Brain microvascular endothelial cell (primary cell): ENCODE measurements around the gene EVC.

Source experiments
- DNase-seq: peaks from one replicate; pipeline ENCODE4 v3.0.0-alpha.2; 2020
- H3K27ac ChIP-seq: fragments of 250-450 bp; sonication (Bioruptor Pico); 2 replicates; pipeline ENCODE4 v1.5.1; 2020; ENCODE audit warnings: mild to moderate bottlenecking, moderate library complexity
- H3K27me3 ChIP-seq: fragments of 250-450 bp; sonication (Bioruptor Pico); replicated peaks from 2 replicates; pipeline ENCODE4 v1.5.1; 2020; ENCODE audit warnings: mild to moderate bottlenecking
- H3K36me3 ChIP-seq: fragments of 250-450 bp; sonication (Bioruptor Pico); replicated peaks from 2 replicates; pipeline ENCODE4 v1.5.1; 2020; ENCODE audit warnings: mild to moderate bottlenecking
- H3K4me3 ChIP-seq: 2 replicates; pipeline ENCODE4 v1.5.1; 2011; ENCODE audit warnings: low read depth, mild to moderate bottlenecking, control low read depth, low read length, moderate library complexity
- in situ Hi-C: cut with HindIII; loops from 2 replicates; pipeline ENCODE4 v1.10.0; 2017; ENCODE audit warnings: low sequenced_read_pairs, low pct_ligation_motif_present
- TF ChIP-seq, protein P1 (sequence below): IDR thresholded peaks from 2 replicates; pipeline ENCODE4 v1.5.1; 2011; ENCODE audit warnings: low read depth, mild to moderate bottlenecking, moderate library complexity, low read length, control low read depth, inconsistent platforms; ENCODE audit errors: missing control alignments

Gene EVC

DNA sequence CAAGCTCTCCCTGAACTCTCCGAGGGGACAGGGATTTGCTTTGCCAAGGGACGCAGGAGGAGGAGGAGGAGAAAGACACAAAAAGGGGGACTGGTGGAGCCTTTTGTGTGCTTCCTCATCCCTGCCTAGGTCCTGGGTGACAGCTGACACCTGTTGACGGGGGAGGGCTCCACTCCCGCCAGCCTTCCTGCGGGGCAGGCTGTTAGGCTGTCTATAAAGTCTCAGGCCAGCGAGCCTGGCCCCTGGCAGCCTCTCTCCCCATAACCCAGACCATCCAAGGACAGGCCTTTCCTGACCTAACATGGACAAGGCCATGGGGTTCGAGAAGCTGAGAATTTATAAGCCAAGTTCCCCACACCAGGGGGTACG is 1.8 kb upstream of the EVC start:
- TF ChIP-seq, protein P1, sequence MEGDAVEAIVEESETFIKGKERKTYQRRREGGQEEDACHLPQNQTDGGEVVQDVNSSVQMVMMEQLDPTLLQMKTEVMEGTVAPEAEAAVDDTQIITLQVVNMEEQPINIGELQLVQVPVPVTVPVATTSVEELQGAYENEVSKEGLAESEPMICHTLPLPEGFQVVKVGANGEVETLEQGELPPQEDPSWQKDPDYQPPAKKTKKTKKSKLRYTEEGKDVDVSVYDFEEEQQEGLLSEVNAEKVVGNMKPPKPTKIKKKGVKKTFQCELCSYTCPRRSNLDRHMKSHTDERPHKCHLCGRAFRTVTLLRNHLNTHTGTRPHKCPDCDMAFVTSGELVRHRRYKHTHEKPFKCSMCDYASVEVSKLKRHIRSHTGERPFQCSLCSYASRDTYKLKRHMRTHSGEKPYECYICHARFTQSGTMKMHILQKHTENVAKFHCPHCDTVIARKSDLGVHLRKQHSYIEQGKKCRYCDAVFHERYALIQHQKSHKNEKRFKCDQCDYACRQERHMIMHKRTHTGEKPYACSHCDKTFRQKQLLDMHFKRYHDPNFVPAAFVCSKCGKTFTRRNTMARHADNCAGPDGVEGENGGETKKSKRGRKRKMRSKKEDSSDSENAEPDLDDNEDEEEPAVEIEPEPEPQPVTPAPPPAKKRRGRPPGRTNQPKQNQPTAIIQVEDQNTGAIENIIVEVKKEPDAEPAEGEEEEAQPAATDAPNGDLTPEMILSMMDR: no peak
- H3K27ac ChIP-seq: no peak overlapping the region
- H3K27me3 ChIP-seq: no peaks in the 10 kb centered on the region
- H3K36me3 ChIP-seq: peaks cover 4% of the 10 kb centered on the region
- in situ Hi-C loops: no loop called here
- DNase-seq: no peak
- no peak overlapping the region for H3K4me3 ChIP-seq

DNA sequence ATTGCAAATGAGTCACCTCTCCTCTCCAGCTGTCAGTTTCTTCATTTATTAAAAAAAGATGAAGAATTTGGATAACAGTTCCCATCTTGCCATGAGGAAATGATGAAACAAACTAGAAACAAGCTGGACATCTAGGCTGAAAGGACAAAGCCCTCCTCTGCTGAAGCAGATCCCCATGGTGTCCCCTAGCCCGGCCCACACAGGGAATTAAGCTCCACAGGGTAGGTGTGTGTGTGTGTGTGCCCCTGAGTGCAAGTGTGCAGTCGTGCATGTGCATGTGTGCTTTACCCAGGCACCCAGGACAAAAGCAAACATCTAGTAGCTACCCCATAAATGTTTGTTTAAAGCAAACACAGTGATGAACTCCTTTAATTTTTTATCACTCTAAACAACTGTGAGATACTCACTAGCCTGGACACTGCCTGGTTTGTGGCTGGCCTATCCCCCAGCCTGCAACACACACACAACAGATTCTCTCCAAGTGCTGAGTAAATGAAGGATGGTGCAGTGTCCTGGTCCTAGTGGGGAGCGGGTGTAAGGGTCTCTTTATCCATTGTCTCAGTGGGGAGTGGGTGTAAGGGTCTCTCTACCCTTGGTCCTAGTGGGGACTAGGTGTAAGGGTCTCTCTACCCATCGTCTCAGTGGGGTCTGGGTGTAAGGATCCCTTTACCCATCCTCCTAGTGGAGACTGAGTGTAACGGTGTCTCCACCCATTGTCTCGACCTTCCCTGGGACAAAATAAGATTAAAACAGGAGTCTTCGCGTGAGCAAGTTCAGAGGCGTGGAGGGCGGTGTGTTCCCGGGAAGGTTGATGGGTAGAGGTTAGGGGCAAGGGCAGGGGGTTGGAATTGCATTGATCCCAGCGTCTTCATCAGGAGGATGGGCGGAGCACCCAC is 688 bp upstream of the EVC start:
- TF ChIP-seq, protein P1: peak; percentile 72
- no peaks in the 10 kb centered on the region for H3K27me3 ChIP-seq
- in situ Hi-C loops: no loop called here
- H3K4me3 ChIP-seq: peak overlapping the region; percentile 77
- peaks cover 5% of the 10 kb centered on the region for H3K36me3 ChIP-seq
- DNase-seq: peak; percentile 14
- peak overlapping the region; percentile 90 for H3K27ac ChIP-seq

DNA sequence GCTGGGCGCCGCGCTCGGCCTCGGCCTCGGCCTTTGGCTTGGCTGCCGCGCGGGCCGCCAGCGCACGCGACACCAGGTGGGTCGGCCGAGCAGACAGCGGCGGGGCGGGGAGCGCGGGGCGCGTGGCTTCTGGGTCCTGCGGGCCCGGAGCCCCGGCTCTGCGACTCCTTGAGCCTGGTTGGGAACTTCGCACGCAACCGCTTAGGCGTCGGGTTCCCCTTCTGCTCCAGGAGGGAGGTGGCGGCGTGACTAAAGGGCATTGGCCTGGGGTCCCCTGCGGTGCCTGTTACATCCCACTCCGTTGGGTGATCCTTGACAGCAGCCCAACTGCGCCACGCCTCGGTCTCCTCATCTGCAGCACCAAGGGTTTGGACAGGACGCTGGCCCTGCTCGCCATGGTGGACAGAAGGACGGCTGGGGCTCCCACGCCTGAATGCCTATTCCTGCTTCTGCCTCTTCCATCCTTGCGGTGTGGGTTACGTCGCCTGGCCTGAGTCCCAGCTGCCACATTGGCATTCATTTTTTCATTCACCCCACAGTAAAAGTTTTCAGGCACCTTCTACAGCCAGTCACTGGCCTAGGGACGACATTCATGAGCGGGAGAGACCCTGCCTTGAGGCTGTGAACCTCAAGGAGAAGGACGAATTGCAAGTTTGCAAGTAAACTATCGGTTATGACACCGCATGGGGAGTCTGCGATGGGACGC is 631 bp downstream of the EVC start:
- peaks cover 5% of the 10 kb centered on the region for H3K36me3 ChIP-seq
- in situ Hi-C loops: no loop called here
- no peaks in the 10 kb centered on the region for H3K27me3 ChIP-seq
- TF ChIP-seq, protein P1: no peak
- peak; percentile 51 for DNase-seq
- peak overlapping the region; percentile 90 for H3K27ac ChIP-seq
- H3K4me3 ChIP-seq: peak overlapping the region; percentile 77

DNA sequence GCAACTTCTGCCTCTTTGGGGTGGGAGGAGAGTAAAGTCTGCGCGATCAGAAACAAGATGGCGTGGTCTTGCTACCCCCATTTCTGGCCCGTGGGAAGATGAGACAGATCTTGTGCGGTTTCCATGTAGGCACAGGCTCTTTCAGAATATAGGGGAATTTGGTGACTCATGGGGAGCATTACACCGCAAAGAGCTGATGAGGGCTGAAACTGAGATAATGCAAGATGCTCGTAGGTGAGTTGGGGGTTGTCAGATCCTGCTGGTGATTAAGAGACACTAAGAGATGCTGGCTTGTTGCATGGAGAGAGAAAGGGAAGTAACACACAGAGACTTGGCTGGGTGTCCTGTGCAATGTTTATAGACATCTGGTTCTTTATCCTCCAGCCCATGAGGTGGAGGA is 1.5 kb downstream of the EVC start:
- H3K36me3 ChIP-seq: peaks cover 8% of the 10 kb centered on the region
- DNase-seq: peak; percentile 90
- peak overlapping the region; percentile 77 for H3K4me3 ChIP-seq
- TF ChIP-seq, protein P1: no peak
- H3K27ac ChIP-seq: peak overlapping the region; percentile 90
- H3K27me3 ChIP-seq: no peaks in the 10 kb centered on the region
- in situ Hi-C loops: no loop called here

DNA sequence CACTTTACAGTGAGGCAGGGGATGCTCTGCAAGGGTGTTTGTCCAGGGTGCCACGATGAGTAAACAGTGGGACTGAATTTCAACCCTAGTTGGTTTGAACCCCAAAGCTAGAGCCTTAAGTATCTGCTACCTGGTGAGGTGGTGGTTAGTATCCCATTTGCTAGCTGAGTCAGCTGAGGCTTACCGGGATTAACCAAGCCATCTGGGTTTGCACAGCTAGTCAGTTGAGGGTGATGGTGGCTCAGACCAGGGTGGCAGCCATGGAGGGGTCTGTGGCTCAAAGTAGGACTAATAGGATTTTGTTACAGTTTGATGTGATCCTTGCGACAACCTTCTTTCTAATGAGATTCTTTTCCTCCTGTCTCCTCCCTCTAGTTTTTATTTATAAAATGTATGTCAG is 1.9 kb downstream of the EVC start:
- TF ChIP-seq, protein P1: no peak
- no peaks in the 10 kb centered on the region for H3K27me3 ChIP-seq
- peak overlapping the region; percentile 77 for H3K4me3 ChIP-seq
- peak overlapping the region; percentile 57 for H3K27ac ChIP-seq
- in situ Hi-C loops: no loop called here
- H3K36me3 ChIP-seq: peaks cover 11% of the 10 kb centered on the region
- no peak for DNase-seq
